GM23338 (cell line): Measurements from ENCODE around the gene SEMA3C. TPM values are rescaled to one million over a fixed set of nuclear protein-coding genes. Genes with fewer than 3 reads are reported as not detected.

Experiments
- ATAC-seq: fragments of 200-7000 bp; cut with Tn5 transposase; 3 replicates; pipeline ENCODE4 v1.9.1; 2020
- DNase-seq: peaks from one replicate; pipeline ENCODE4 v3.0.0-alpha.2; 2015; ENCODE audit warnings: low spot score
- H2AFZ ChIP-seq: fragments of 200-600 bp; sonication (generic); 2 replicates; pipeline ENCODE4 v1.8.0; 2016; ENCODE audit warnings: antibody characterized with exemption, mild to moderate bottlenecking, moderate library complexity
- H3F3A ChIP-seq: fragments of 200-600 bp; sonication (generic); replicated peaks from 2 replicates; pipeline ENCODE4 v1.8.0; 2017; ENCODE audit warnings: antibody characterized with exemption, mixed run types, low read depth
- H3K27ac ChIP-seq: fragments of 200-600 bp; sonication (generic); 2 replicates; pipeline ENCODE4 v1.6.1; 2016; ENCODE audit warnings: low read depth
- H3K27me3 ChIP-seq: fragments of 200-600 bp; sonication (generic); 2 replicates; pipeline ENCODE4 v1.8.0; 2016; ENCODE audit warnings: mild to moderate bottlenecking, mixed run types, moderate library complexity; ENCODE audit not compliant: insufficient read depth
- H3K36me3 ChIP-seq: fragments of 200-600 bp; sonication (generic); 2 replicates; pipeline ENCODE4 v1.8.0; 2016; ENCODE audit warnings: mild to moderate bottlenecking; ENCODE audit not compliant: insufficient read depth
- H3K4me1 ChIP-seq: fragments of 200-600 bp; sonication (generic); 2 replicates; pipeline ENCODE4 v1.8.0; 2016; ENCODE audit warnings: mild to moderate bottlenecking, moderate library complexity; ENCODE audit not compliant: insufficient read depth
- H3K4me2 ChIP-seq: fragments of 200-600 bp; sonication (generic); 2 replicates; pipeline ENCODE4 v1.7.1; 2017; ENCODE audit warnings: mixed run types
- H3K4me3 ChIP-seq: fragments of 200-600 bp; sonication (generic); 2 replicates; pipeline ENCODE4 v1.6.1; 2016; ENCODE audit warnings: mixed run types
- H3K79me2 ChIP-seq: fragments of 200-600 bp; sonication (generic); replicated peaks from 2 replicates; pipeline ENCODE4 v1.8.0; 2017; ENCODE audit warnings: mild to moderate bottlenecking; ENCODE audit not compliant: insufficient read depth
- H3K9me2 ChIP-seq: fragments of 200-600 bp; sonication (generic); 2 replicates; pipeline ENCODE4 v1.8.0; 2017; ENCODE audit not compliant: insufficient read depth
- H4K20me1 ChIP-seq: fragments of 200-600 bp; sonication (generic); replicated peaks from 2 replicates; pipeline ENCODE4 v1.8.0; 2017; ENCODE audit warnings: mild to moderate bottlenecking; ENCODE audit not compliant: insufficient read depth
- H3K27ac Mint-ChIP-seq: 2 replicates; pipeline ENCODE4 v1.8.0; 2020; ENCODE audit warnings: inconsistent platforms, mild to moderate bottlenecking, moderate library complexity, mixed read lengths
- H3K27me3 Mint-ChIP-seq: 3 replicates; pipeline ENCODE4 v1.8.0; 2022; ENCODE audit warnings: low read depth, mild to moderate bottlenecking, moderate library complexity, mixed read lengths, inconsistent platforms; ENCODE audit not compliant: insufficient read depth, poor library complexity
- H3K36me3 Mint-ChIP-seq: 3 replicates; pipeline ENCODE4 v1.8.0; 2021; ENCODE audit warnings: low read depth, mild to moderate bottlenecking, inconsistent platforms, moderate library complexity, mixed read lengths
- H3K4me1 Mint-ChIP-seq: 3 replicates; pipeline ENCODE4 v1.8.0; 2020; ENCODE audit warnings: mild to moderate bottlenecking, inconsistent platforms, mixed read lengths
- H3K4me3 Mint-ChIP-seq: 3 replicates; pipeline ENCODE4 v1.8.0; 2021; ENCODE audit warnings: moderate library complexity, mild to moderate bottlenecking, inconsistent platforms, mixed read lengths
- H3K9me3 Mint-ChIP-seq: 3 replicates; pipeline ENCODE4 v1.8.0; 2020; ENCODE audit warnings: moderate library complexity, mild to moderate bottlenecking, inconsistent platforms, mixed read lengths
- CREB1 ChIP-seq: fragments of 250-450 bp; sonication (Bioruptor Pico); IDR thresholded peaks from 2 replicates; pipeline ENCODE4 v1.5.0; 2020; ENCODE audit warnings: low read depth, mild to moderate bottlenecking, moderate library complexity
- ETS1 ChIP-seq: IDR thresholded peaks from 2 replicates; pipeline ENCODE4 v1.6.1; 2016; ENCODE audit warnings: antibody characterized with exemption
- EZH2 ChIP-seq: fragments of 200-600 bp; sonication (generic); IDR thresholded peaks from one replicate; pipeline ENCODE4 v1.8.0; 2017; ENCODE audit warnings: antibody characterized with exemption, mild to moderate bottlenecking, low read depth; ENCODE audit not compliant: unreplicated experiment
- JUNB ChIP-seq: IDR thresholded peaks from one replicate; pipeline ENCODE4 v1.6.1; 2016; ENCODE audit warnings: antibody characterized with exemption; ENCODE audit not compliant: unreplicated experiment
- NANOG ChIP-seq: IDR thresholded peaks from 2 replicates; pipeline ENCODE4 v1.6.1; 2016; ENCODE audit warnings: antibody characterized with exemption, borderline replicate concordance
- POLR2AphosphoS5 ChIP-seq: IDR thresholded peaks from 2 replicates; pipeline ENCODE4 v1.6.1; 2016; ENCODE audit warnings: antibody characterized with exemption, low read depth
- REST ChIP-seq: IDR thresholded peaks from one replicate; pipeline ENCODE4 v1.6.1; 2018; ENCODE audit warnings: antibody characterized with exemption; ENCODE audit not compliant: unreplicated experiment
- STAT1 ChIP-seq: IDR thresholded peaks from one replicate; pipeline ENCODE4 v1.6.1; 2016; ENCODE audit warnings: antibody characterized with exemption; ENCODE audit not compliant: unreplicated experiment
- ZNF114 ChIP-seq: fragments of 250-450 bp; sonication (Bioruptor Pico); IDR thresholded peaks from 2 replicates; pipeline ENCODE4 v1.5.0; 2020; ENCODE audit warnings: mild to moderate bottlenecking, moderate library complexity
- ZNF331 ChIP-seq: fragments of 250-450 bp; sonication (Bioruptor Pico); IDR thresholded peaks from 2 replicates; pipeline ENCODE4 v1.5.0; 2020; ENCODE audit warnings: low read depth, mild to moderate bottlenecking, moderate library complexity
- ZNF462 ChIP-seq: fragments of 250-450 bp; sonication (Bioruptor Pico); IDR thresholded peaks from 2 replicates; pipeline ENCODE4 v1.5.0; 2020; ENCODE audit warnings: mild to moderate bottlenecking, moderate library complexity
- polyA plus RNA-seq: library from polyadenylated mRNA; unstranded; fragments of >200 nt; fragmentation: Nextera tagmentation; extraction: Ambion mirVana; gene quantifications from 2 replicates; pipeline ENCODE4 v1.2.1, GENCODE V29; 2016
- total RNA-seq: library from RNA; depleted of rRNA; stranded (reverse); fragments of >200 nt; shearing (Covaris generic); gene quantifications from 2 replicates; pipeline ENCODE4 v1.2.3, GENCODE V29; 2014

SEMA3C gene
- total and polyA plus RNA-seq, 2 experiments from 2014 or later: 1.0 to 3.5 TPM

- TF ChIP-seq ETS1: no peak
- TF ChIP-seq EZH2: no peak
- TF ChIP-seq POLR2AphosphoS5: no peak
- no peak for TF ChIP-seq JUNB
- TF ChIP-seq NANOG: no peak
- H3K27me3 Mint-ChIP-seq: no peaks in the 10 kb centered on the region
- no peaks in the 10 kb centered on the region for H4K20me1 ChIP-seq
- no peak for DNase-seq
- no peaks in the 10 kb centered on the region for H3F3A ChIP-seq
- H3K4me2 ChIP-seq: no peak overlapping the region
- no peaks in the 10 kb centered on the region for H3K9me3 Mint-ChIP-seq
- ATAC-seq: no peak
- no peaks in the 10 kb centered on the region for H3K79me2 ChIP-seq
- H2AFZ ChIP-seq: no peak overlapping the region
- H3K27me3 ChIP-seq: no peaks in the 10 kb centered on the region
- no peaks in the 10 kb centered on the region for H3K36me3 Mint-ChIP-seq
- no peaks in the 10 kb centered on the region for H3K9me2 ChIP-seq
- H3K4me1 ChIP-seq: no peaks in the 10 kb centered on the region
- no peak overlapping the region for H3K4me3 Mint-ChIP-seq
- H3K36me3 ChIP-seq: no peaks in the 10 kb centered on the region
- H3K4me1 Mint-ChIP-seq: no peaks in the 10 kb centered on the region
- H3K27ac Mint-ChIP-seq: no peak overlapping the region
- no peak overlapping the region for H3K4me3 ChIP-seq
- no peak overlapping the region for H3K27ac ChIP-seq
Observed at GRCh38 chr7:80946858-80947257, 28.0 kb upstream of the SEMA3C start.

- Histone ChIP-seq H4K20me1 (no peaks in the 10 kb centered on the region), H3K4me2 (no peak overlapping the region), H2AFZ (no peak overlapping the region), H3K9me2 (no peaks in the 10 kb centered on the region), H3F3A (no peaks in the 10 kb centered on the region), H3K4me3 (no peak overlapping the region), H3K36me3 (no peaks in the 10 kb centered on the region), H3K4me1 (no peaks in the 10 kb centered on the region), H3K27ac (no peak overlapping the region), H3K27me3 (no peaks in the 10 kb centered on the region), H3K79me2 (no peaks in the 10 kb centered on the region)
- DNase-seq (no peak), ATAC-seq (no peak)
- Mint-ChIP-seq H3K9me3 (no peaks in the 10 kb centered on the region), H3K27me3 (no peaks in the 10 kb centered on the region), H3K36me3 (no peaks in the 10 kb centered on the region), H3K4me3 (no peak overlapping the region), H3K27ac (no peak overlapping the region), H3K4me1 (no peaks in the 10 kb centered on the region)
- TF ChIP-seq NANOG (no peak), CREB1 (CRISPR knock-in tag) (no peak), ZNF462 (CRISPR knock-in tag) (no peak), REST (no peak), ZNF114 (no peak), ETS1 (no peak), ZNF331 (no peak), JUNB (no peak), STAT1 (no peak), POLR2AphosphoS5 (no peak)
Observed at GRCh38 chr7:80945976-80946375, 27.1 kb upstream of the SEMA3C start.
